ENCODE data around the gene KRT1.
A peak's percentile ranks its signal among the peaks of the same experiment; 100 is the strongest.

The KRT1 gene

DNA sequence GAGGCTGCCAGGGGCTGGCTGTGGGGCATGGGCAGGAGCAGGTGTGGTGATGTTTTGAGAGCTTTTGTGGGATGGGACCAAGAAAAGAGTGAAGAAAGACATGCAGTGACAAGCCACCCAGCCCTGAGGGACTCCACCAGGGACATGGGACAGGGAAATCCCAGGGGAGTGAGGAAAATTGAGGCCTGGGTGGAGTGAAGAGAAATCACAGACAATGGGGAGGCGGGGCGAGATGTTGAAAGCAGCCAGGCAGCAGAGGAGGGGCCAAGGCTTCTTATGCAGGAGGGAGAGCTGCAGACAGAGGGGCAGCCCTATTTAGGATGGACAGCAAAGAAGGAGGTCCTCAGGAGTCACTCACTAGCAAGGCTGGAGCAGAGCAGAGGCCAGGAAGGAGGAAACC is 4.2 kb upstream of the KRT1 start:
- DNase-seq (ENCODE audit: low read depth in 1 of 2, low spot score in 1 of 2) = no peak
- in situ Hi-C loops (cut with HindIII; ENCODE audit: low pct_unique_long_range_greater_than_20kb, low sequenced_read_pairs) = no loop called here
- no peak for TF ChIP-seq JUND (IDR thresholded peaks at IDR 0.05; ENCODE audit: low read depth)

DNA sequence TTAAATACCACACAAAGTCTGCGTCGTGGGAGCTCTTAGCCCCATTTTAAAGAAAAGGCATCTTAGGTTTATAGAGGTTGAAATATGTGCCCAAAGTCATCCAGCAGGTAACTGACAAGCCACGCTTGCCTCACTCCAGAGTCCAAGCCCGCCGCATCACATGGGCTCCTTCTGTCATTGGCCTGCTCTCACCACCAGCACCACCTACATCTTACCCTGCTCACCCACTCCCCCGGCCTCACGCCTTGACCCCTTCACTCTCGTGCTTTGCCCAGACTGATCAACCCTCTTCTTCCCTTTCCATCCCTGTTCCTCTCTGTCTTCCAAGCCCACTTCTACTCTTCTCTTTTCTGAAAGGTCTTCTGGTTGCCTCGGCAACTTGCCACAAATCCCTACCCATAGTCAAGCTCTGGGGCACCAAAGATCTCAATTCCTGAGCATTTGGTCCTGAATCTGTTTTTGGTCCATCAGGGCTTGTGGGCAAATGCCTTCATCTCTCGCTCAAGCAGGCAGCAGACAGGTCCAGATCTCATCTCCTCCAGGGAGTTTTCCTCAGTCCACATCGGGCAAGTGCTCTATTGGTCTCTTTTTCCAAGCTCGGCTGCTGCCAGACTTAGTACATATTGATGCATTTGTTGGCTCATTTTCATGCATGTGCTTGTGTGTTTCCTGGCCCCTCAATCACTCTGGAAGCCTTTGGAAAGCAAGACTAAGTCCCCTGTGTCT is 3.5 kb upstream of the KRT1 start:
- in situ Hi-C loops (cut with HindIII; ENCODE audit: low pct_unique_long_range_greater_than_20kb, low sequenced_read_pairs) = no loop called here

DNA sequence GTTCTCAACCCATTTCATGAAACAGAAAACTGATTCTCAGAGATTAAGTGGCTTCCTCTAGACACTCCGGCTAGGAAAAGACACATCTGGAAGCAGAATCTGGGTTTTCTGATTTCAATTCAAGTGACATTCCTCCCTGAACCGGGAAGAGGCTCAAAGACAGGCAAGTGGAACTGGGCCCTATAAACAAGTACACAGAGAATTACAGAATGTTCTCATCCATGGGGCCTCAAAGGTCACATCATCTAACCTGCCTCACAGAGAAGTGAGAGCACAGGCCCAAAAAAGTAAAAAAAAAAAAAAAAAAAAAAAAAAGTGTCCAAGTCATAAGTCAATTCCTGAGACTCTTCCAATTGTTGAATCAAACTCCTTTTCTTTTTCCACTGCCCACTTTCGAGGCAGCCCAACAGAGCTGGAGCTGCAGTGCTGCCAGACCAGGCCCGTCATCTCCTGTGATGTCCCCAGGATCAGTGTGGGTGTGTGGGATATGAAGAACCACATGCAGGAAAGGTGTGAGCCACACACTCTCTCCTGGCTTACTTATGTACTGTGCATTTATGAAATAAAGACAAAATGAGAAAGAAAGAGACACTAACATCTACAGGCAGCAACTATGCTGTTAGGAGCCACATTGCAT is 2.8 kb upstream of the KRT1 start:
- in situ Hi-C loops (cut with HindIII; ENCODE audit: low pct_unique_long_range_greater_than_20kb, low sequenced_read_pairs) = no loop called here

More for the DNA sequence above, 3.5 kb upstream of the KRT1 start:
- no peak for DNase-seq (ENCODE audit: low read depth in 1 of 2, low spot score in 1 of 2)
- no peak for TF ChIP-seq JUND (IDR thresholded peaks at IDR 0.05; ENCODE audit: low read depth)

DNA sequence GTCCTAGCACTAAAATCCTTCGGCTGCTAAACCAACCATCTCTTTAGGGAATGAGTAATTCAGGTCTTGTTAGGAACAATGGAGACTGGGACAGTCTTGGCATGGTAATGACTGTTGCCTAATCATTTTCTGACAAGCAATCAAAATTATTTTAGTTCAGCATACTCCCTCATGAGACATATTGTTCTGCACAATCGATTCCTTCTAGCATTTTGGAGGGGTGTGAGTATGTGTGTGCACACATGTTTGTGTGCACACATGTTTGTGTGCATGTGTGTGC is 2.1 kb upstream of the KRT1 start:
- no peak for DNase-seq (ENCODE audit: low read depth in 1 of 2, low spot score in 1 of 2)
- TF ChIP-seq JUND (IDR thresholded peaks at IDR 0.05; ENCODE audit: low read depth) = no peak
- in situ Hi-C loops (cut with HindIII; ENCODE audit: low pct_unique_long_range_greater_than_20kb, low sequenced_read_pairs) = no loop called here

More for the DNA sequence above, 2.8 kb upstream of the KRT1 start:
- TF ChIP-seq JUND (IDR thresholded peaks at IDR 0.05; ENCODE audit: low read depth) = no peak
- no peak for DNase-seq (ENCODE audit: low read depth in 1 of 2, low spot score in 1 of 2)

DNA sequence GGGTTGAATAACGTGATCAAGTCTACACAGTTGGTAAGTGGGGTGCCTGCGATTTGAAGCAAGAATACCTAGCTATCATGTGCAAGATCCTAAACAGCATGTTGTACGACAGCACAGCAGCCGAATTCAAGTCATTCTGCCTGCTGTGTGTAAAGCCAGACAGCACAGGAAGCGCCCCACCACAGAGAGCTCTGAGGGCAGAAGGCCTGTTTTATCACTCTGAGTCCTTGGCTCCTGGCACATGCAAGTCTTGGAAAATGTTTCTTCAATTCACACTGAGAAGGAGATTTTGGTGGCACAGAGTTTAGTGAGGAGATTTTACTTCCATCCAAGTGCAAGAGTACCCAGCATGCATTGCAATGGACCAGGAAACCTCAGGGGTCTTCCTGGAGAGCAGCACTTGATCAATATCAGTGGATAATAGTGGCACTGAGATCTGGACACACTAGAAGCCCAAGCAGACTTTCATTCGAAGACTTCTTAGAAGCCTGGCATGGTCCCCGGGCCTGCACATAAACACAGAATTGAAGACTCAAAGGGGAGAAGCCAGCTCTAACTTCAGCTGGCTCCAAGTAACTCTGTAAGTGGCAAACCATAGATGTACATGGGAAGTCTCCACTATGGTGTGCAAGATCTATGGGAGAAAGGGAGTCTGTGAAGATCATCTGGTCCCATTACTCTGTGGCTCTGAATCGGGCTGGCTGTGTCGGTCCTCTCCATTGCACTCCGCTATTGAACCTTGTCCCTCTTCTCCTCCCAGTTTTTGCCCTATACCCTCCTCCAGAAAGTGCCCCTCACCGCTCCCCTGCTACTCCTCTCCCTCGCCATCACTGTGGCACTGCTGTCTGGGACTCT is 1.5 kb upstream of the KRT1 start:
- in situ Hi-C loops (cut with HindIII; ENCODE audit: low pct_unique_long_range_greater_than_20kb, low sequenced_read_pairs) = no loop called here
- TF ChIP-seq JUND (IDR thresholded peaks at IDR 0.05; ENCODE audit: low read depth) = no peak
- no peak for DNase-seq (ENCODE audit: low read depth in 1 of 2, low spot score in 1 of 2)

DNA sequence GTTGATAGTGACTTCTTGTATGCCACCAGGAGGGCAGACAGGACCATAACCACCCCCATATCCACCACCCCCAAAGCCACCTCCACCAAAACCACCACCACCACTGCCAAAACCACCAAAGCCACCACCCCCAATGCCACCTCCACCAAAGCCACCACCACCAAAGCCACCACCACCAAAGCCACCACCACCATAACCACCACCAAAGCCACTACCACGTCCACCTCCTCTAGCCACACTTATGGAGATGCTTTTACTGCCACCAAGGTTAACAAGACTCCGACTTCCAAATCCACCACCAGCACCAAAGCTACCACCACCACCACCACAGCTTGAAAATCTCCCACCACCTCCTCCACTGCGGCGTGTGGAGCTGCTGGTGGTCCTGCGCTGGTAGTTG is 332 bp downstream of the KRT1 start:
- DNase-seq (ENCODE audit: low read depth in 1 of 2, low spot score in 1 of 2) = no peak
- in situ Hi-C loops (cut with HindIII; ENCODE audit: low pct_unique_long_range_greater_than_20kb, low sequenced_read_pairs) = no loop called here
- no peak for TF ChIP-seq JUND (IDR thresholded peaks at IDR 0.05; ENCODE audit: low read depth)

DNA sequence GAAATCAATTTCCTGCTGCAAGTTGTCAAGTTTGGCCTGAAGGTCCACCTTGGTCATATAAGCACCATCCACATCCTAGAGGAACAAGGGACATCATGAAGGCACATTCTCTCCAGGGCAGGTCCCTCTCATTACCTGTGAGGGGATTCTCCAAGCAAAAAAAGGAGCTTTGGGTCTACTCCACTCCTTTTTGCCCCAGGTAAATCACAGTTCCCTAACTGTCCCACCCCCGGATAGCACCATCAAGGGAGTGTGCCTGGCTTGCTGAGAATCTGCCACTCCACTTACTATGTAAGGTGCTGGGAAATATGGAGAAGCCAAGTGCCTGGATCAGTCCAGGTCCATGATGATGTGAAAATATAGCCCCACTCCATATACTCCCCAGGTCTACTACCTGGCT is 2.5 kb downstream of the KRT1 start:
- no peak for DNase-seq (ENCODE audit: low read depth in 1 of 2, low spot score in 1 of 2)
- TF ChIP-seq JUND (IDR thresholded peaks at IDR 0.05; ENCODE audit: low read depth) = no peak
- in situ Hi-C loops (cut with HindIII; ENCODE audit: low pct_unique_long_range_greater_than_20kb, low sequenced_read_pairs) = no loop called here

DNA sequence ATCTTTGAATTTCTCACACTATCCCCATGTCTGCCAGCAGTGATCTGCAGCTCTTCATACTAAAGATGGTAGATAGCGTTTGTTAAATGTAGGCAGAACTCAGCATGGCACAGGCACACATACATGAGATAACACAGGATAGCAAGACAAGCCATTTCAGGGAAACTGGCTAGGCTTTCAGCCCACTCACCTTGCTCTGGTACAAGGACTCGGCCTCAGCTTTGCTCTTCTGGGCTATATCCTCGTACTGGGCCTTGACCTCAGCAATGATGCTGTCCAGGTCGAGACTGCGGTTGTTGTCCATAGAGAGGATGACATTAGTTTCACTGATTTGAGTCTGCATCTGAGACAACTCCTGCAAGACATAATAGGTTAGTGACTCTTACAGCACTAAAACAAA is 3.1 kb downstream of the KRT1 start:
- in situ Hi-C loops (cut with HindIII; ENCODE audit: low pct_unique_long_range_greater_than_20kb, low sequenced_read_pairs) = no loop called here
- TF ChIP-seq JUND (IDR thresholded peaks at IDR 0.05; ENCODE audit: low read depth) = no peak
- DNase-seq (ENCODE audit: low read depth in 1 of 2, low spot score in 1 of 2) = no peak

DNA sequence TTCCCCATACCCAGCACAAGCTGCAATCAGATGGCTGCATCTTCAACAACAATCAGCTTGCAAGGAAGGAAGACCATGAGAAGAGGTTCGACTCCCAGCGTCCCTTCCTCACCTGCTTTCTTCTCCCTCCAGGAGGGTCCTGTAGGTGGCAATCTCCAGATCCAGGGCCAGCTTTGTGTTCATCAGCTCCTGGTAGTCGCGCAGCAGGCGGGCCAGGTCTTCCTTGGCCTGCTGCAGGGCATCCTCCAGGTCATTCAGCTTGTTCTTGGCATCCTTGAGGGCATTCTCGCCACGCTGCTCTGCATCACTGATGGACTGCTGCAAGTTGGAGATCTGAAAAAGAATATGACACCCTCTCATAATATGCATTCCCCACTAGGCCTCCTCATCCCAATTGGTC is 4.0 kb downstream of the KRT1 start:
- in situ Hi-C loops (cut with HindIII; ENCODE audit: low pct_unique_long_range_greater_than_20kb, low sequenced_read_pairs) = no loop called here
- TF ChIP-seq JUND (IDR thresholded peaks at IDR 0.05; ENCODE audit: low read depth) = no peak
- no peak for DNase-seq (ENCODE audit: low read depth in 1 of 2, low spot score in 1 of 2)

DNA sequence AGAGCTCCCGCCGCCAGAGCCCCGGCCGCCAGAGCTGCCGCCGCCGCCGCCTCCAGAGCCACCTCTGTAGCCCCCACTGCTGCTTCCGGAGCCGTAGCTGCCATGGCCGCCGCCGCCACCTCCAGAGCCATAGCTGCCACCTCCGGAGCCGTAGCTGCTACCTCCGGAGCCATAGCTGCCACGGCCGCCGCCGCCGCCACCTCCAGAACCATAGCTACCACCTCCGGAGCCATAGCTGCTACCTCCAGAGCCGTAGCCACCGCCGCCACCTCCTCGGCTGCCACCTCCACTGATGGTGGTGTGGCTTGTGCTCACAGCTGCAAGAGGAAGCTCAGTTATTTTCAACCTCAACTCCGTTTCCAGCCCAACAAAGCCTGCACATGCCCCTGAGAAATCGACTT is 4.9 kb downstream of the KRT1 start:
- no peak for TF ChIP-seq JUND (IDR thresholded peaks at IDR 0.05; ENCODE audit: low read depth)
- DNase-seq (ENCODE audit: low read depth in 1 of 2, low spot score in 1 of 2) = no peak
- in situ Hi-C loops (cut with HindIII; ENCODE audit: low pct_unique_long_range_greater_than_20kb, low sequenced_read_pairs) = no loop called here

DNA sequence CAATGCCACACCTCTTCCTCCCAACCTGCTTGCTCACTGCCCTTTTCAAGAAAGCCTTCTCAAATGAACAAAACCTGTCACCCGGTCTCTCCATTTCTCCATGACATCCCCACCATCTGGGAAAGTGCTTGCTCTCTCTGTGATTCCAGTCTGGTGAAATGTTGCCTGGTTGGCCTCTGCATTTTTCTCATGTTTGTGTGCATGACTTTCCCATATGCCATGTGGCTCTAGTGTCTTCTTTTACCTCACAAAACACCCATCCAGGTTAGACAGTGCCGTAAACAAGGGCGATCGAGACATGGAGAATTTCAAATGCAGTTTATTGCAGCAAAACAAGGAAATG is 5.8 kb downstream of the KRT1 start:
- TF ChIP-seq JUND (IDR thresholded peaks at IDR 0.05; ENCODE audit: low read depth) = no peak
- in situ Hi-C loops (cut with HindIII; ENCODE audit: low pct_unique_long_range_greater_than_20kb, low sequenced_read_pairs) = no loop called here
- no peak for DNase-seq (ENCODE audit: low read depth in 1 of 2, low spot score in 1 of 2)

DNA sequence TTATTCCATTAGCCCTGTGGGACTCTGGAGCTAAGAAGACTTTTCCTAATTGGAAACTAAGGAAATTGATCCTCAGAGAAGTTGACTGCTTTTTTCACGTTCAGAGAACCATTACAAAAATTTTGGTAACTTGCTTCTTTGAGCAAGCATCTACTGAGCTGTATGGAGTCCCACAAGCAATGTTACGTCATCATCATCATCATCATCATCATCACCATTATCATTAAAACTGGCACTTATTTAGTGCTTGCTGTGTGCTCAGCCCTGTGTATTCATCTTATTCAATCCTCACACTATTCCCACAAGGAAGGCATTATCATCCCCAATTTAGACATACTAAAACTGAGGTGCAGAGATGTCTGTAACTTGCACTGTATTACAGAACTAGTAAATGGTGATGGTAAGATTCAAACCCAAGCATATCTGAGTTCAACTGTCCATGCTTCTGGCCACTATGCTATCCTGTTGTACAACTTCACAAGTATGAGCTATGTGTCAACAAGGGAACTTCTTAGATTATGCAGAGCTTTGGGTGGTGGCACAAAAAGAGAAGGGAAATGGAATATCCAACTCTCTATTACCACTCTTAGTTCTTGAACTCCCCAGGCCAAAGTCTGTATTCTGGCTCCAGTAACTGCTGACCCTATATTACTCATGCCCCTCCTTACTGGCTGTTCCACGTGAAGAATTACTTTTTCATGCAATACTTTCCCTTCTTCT is 6.3 kb downstream of the KRT1 start:
- DNase-seq (ENCODE audit: low read depth in 1 of 2, low spot score in 1 of 2) = no peak
- no peak for TF ChIP-seq JUND (IDR thresholded peaks at IDR 0.05; ENCODE audit: low read depth)
- in situ Hi-C loops (cut with HindIII; ENCODE audit: low pct_unique_long_range_greater_than_20kb, low sequenced_read_pairs) = no loop called here

DNA sequence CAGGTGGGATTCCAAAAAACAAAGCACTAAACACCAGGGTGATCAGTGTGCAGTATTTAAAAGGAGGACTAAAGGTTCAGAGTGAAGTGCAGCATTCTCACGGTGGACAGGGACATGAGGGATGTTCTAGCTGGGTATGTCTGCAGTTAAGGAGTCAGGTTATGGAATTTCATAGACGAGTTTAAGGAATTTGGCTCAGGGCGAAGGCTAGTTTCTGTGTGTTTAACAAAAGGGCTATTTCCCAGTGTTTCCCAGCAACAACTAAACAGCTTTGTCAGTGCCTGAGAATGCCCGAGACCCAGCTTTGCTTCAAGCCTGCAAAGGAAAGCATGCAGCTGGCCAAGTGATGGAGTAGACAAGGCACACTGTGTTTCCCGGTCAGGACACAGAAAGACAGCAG is 7.0 kb downstream of the KRT1 start:
- in situ Hi-C loops (cut with HindIII; ENCODE audit: low pct_unique_long_range_greater_than_20kb, low sequenced_read_pairs) = no loop called here
- peak in 1 of 2 experiments; percentile 39 for DNase-seq (ENCODE audit: low read depth in 1 of 2, low spot score in 1 of 2)
- TF ChIP-seq JUND (IDR thresholded peaks at IDR 0.05; ENCODE audit: low read depth) = no peak
